GM18858 (cell line): ENCODE data around the gene VWA5B2.

Source experiments
- ATAC-seq: cut with Tn5 transposase; IDR thresholded peaks from one replicate; pipeline ENCODE4 v1.9.1; 2021; ENCODE audit not compliant: unreplicated experiment

VWA5B2 gene

GRCh38 chr3:184275381-184275701, 46.0 kb downstream of the VWA5B2 start:
- ATAC-seq, result no peak

- no peak for ATAC-seq
These were observed 46.9 kb downstream of the VWA5B2 start, which contains the start of gene ECE2 for GRCh38 chr3:184275961-184276910. Gene ECE2, plus strand, starts transcription at chr3:184276022. Its CDS starts 132 bp downstream, at chr3:184276154.

DNA sequence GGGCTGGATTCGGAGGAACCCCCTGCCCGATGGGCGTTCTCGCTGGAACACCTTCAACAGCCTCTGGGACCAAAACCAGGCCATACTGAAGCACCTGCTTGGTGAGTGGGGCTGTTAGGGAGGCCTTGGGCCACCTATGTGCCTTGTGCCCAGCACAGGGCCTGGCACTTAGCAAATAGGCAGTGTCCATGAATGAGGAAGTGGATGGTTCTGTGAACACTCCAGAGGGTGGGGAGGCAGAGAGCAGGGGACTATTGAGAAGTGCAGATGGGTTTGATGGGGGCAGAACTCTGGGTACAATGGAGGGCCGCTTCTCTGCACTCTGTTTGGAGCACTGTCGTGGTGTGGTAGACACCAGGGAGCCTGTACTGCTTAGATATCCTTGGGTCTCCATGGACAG, 48.0 kb downstream of the VWA5B2 start:
- ATAC-seq, result no peak

GRCh38 chr3:184282941-184283340, 53.6 kb downstream of the VWA5B2 start:
- no peak for ATAC-seq

DNA sequence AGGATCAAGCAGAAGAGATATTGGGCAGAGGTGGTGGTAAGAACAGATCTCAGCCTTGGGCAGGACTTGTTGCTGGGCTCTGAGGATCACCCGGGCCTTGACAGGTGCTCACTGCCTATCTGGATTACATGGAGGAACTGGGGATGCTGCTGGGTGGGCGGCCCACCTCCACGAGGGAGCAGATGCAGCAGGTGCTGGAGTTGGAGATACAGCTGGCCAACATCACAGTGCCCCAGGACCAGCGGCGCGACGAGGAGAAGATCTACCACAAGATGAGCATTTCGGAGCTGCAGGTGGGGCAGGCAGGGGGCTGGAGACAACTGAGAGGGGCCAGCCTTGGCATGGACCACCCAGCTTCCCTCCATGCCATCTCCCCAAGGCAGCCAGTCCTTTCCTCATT, 54.3 kb downstream of the VWA5B2 start:
- ATAC-seq, result no peak

GRCh38 chr3:184284696-184285095, 55.3 kb downstream of the VWA5B2 start:
- ATAC-seq, result no peak

DNA sequence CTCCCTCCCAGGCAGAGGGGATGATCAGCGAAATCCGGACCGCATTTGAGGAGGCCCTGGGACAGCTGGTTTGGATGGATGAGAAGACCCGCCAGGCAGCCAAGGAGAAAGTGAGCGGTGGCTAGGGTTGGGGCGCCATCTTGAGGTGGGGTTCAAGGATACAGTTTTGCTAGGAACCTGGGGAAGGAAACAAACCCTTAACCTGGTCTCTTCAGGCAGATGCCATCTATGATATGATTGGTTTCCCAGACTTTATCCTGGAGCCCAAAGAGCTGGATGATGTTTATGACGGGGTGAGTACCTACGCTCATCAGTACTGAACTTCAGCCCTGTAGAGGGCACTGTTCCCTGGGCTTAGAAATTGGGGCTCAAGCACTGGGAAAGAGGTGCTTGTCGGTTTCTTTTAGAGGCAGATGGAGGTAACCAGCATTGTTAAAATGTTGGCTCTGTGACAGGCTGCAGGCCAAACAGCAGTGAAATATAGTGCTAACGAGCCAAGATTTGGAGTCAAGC, 60.1 kb downstream of the VWA5B2 start:
- ATAC-seq, result no peak

- no peak for ATAC-seq
These were observed 60.9 kb downstream of the VWA5B2 start for GRCh38 chr3:184290331-184290730.

- ATAC-seq, result no peak
These were observed 61.8 kb downstream of the VWA5B2 start for GRCh38 chr3:184291044-184291737.
